Astrocyte of the cerebellum (primary cell): ENCODE data around the gene SERPIND1.

ENCODE experiments used
- DNase-seq: peaks from one replicate; pipeline ENCODE4 v3.0.0-alpha.2; 2011; ENCODE audit warnings: low read depth
- H3K4me3 ChIP-seq: 2 replicates; pipeline ENCODE4 v1.5.1; 2011; ENCODE audit warnings: mild to moderate bottlenecking, low read depth, low read length, moderate library complexity
- CTCF ChIP-seq: IDR thresholded peaks from 2 replicates; pipeline ENCODE4 v1.5.1; 2012; ENCODE audit warnings: low read length, low read depth, moderate library complexity, mild to moderate bottlenecking; ENCODE audit errors: missing control alignments
- in situ Hi-C: cut with HindIII; loops from 2 replicates; pipeline ENCODE4 v1.10.0; 2017; ENCODE audit warnings: low sequenced_read_pairs

The SERPIND1 gene

GRCh38 chr22:20748082-20748481 is 25.8 kb upstream of the SERPIND1 start:
- H3K4me3 ChIP-seq: no peak overlapping the region
- in situ Hi-C loops: no loop called here
- no peak for TF ChIP-seq CTCF
- no peak for DNase-seq

- peak; percentile 69 for DNase-seq
- no peak overlapping the region for H3K4me3 ChIP-seq
- TF ChIP-seq CTCF: no peak
- in situ Hi-C loops: no loop called here
These were observed 25.0 kb upstream of the SERPIND1 start for GRCh38 chr22:20748731-20749428.

GRCh38 chr22:20749453-20749852 is 24.5 kb upstream of the SERPIND1 start:
- no peak for TF ChIP-seq CTCF
- no peak overlapping the region for H3K4me3 ChIP-seq
- in situ Hi-C loops: no loop called here
- DNase-seq: no peak

GRCh38 chr22:20750461-20751184 is 23.3 kb upstream of the SERPIND1 start:
- in situ Hi-C loops: no loop called here
- DNase-seq: peak; percentile 55

GRCh38 chr22:20751185-20751851 is 22.6 kb upstream of the SERPIND1 start:
- in situ Hi-C loops: no loop called here
- no peak overlapping the region for H3K4me3 ChIP-seq
- DNase-seq: no peak
- peak; percentile 4 for TF ChIP-seq CTCF

More at GRCh38 chr22:20750461-20751184, 23.3 kb upstream of the SERPIND1 start:
- TF ChIP-seq CTCF: no peak
- H3K4me3 ChIP-seq: no peak overlapping the region

GRCh38 chr22:20752104-20752741 is 21.7 kb upstream of the SERPIND1 start:
- DNase-seq: no peak
- H3K4me3 ChIP-seq: no peak overlapping the region
- no peak for TF ChIP-seq CTCF
- in situ Hi-C loops: no loop called here
